B cell (primary cell): ENCODE results near the gene POC1B. TPM values are rescaled to one million over a fixed set of nuclear protein-coding genes. Genes with fewer than 3 reads are reported as not detected.

Source experiments
- ATAC-seq: fragments of 200-7000 bp; cut with Tn5 transposase; one replicate; pipeline ENCODE4 v1.10.0; 2021; ENCODE audit warnings: low read depth, mild to moderate bottlenecking, moderate number of reproducible peaks, moderate library complexity
- CTCF ChIA-PET: fragments of 350-600 bp; sonication (Branson Sonifier 250); formaldehyde crosslinking; loops from one replicate; lab custom pipeline; 2021; ENCODE audit warnings: antibody characterized with exemption, inconsistent platforms; lab: Charles Lee
- POLR2A ChIA-PET: fragments of 350-600 bp; sonication (Branson Sonifier 250); formaldehyde crosslinking; loops from one replicate; lab custom pipeline; 2021; ENCODE audit warnings: antibody characterized with exemption; lab: Charles Lee
- DNase-seq: peaks from one replicate; pipeline ENCODE4 v3.0.0; 2013
- H2AFZ ChIP-seq: 2 replicates; pipeline ENCODE4 v1.6.1; 2012; ENCODE audit warnings: mild to moderate bottlenecking, low read depth, low read length; ENCODE audit not compliant: insufficient read depth, poor library complexity, severe bottlenecking
- H3K27ac ChIP-seq, 2 donors: 1 replicate in 1 of 2; 2 replicates in 1 of 2; pipeline ENCODE4 v1.5.1; 2012 to 2013; ENCODE audit warnings: low read length in 2 of 2, mild to moderate bottlenecking in 2 of 2, moderate library complexity in 1 of 2
- H3K27me3 ChIP-seq, 4 experiments: fragments of 200-600 bp in 1 of 4; sonication (generic) in 1 of 4; replicated peaks in 1 of 4; 1 replicate in 2 of 4; 2 replicates in 2 of 4; pipeline versions ENCODE4 v1.6.1 to v1.7.0; 2013 to 2016; ENCODE audit warnings: low read length in 3 of 4, mild to moderate bottlenecking in 2 of 4, mixed read lengths in 1 of 4, moderate library complexity in 1 of 4; ENCODE audit not compliant: insufficient read depth in 4 of 4, control insufficient read depth in 3 of 4; ENCODE audit errors: control extremely low read depth in 1 of 4
- H3K36me3 ChIP-seq, 2 experiments: replicated peaks in 1 of 2; 1 replicate in 1 of 2; 2 replicates in 1 of 2; pipeline versions ENCODE4 v1.6.1 to v1.7.1; 2013; ENCODE audit warnings: low read length in 1 of 2; ENCODE audit not compliant: insufficient read depth in 2 of 2, control insufficient read depth in 1 of 2; ENCODE audit errors: control extremely low read depth in 1 of 2, extremely low read depth in 1 of 2
- H3K4me1 ChIP-seq, 2 donors: fragments of 200-600 bp in 1 of 2; sonication (generic) in 1 of 2; 1 replicate in 1 of 2; 2 replicates in 1 of 2; pipeline versions ENCODE4 v1.5.1 to v1.6.1; 2013 to 2017; ENCODE audit warnings: low read length in 2 of 2; ENCODE audit not compliant: control insufficient read depth in 2 of 2, insufficient read depth in 2 of 2
- H3K4me2 ChIP-seq: replicated peaks from 2 replicates; pipeline ENCODE3; 2012; ENCODE audit warnings: mild to moderate bottlenecking, low read depth, low read length; ENCODE audit not compliant: poor library complexity, severe bottlenecking
- H3K4me3 ChIP-seq, 5 experiments: fragments of 200-600 bp in 1 of 5; sonication (generic) in 1 of 5; 1 replicate in 3 of 5; 2 replicates in 2 of 5; pipeline versions ENCODE4 v1.5.1 to v1.7.0; 2011 to 2016; ENCODE audit warnings: low read length in 4 of 5, mild to moderate bottlenecking in 4 of 5, low read depth in 2 of 5, control low read depth in 1 of 5, moderate library complexity in 1 of 5; ENCODE audit not compliant: insufficient read depth in 1 of 5; ENCODE audit errors: control extremely low read depth in 1 of 5, extremely low read depth in 1 of 5
- H3K79me2 ChIP-seq: fragments of 200-600 bp; sonication (generic); one replicate; pipeline ENCODE4 v1.6.0; 2016; ENCODE audit warnings: low read length; ENCODE audit not compliant: control insufficient read depth, insufficient read depth
- H3K9ac ChIP-seq: fragments of 200-600 bp; sonication (generic); 2 replicates; pipeline ENCODE4 v1.6.1; 2017; ENCODE audit warnings: mild to moderate bottlenecking, low read length, moderate library complexity
- H3K9me3 ChIP-seq, 3 donors: one replicate each; pipeline versions ENCODE4 v1.6.1 to v1.7.1; 2013; ENCODE audit warnings: low read length in 2 of 3; ENCODE audit not compliant: control insufficient read depth in 2 of 3, insufficient read depth in 1 of 3; ENCODE audit errors: control extremely low read depth in 1 of 3
- H4K20me1 ChIP-seq: 2 replicates; pipeline ENCODE4 v1.6.0; 2012; ENCODE audit warnings: mild to moderate bottlenecking, low read length; ENCODE audit not compliant: insufficient read depth, control insufficient read depth, poor library complexity, severe bottlenecking
- H3K27ac Mint-ChIP-seq: one replicate; pipeline ENCODE4 v1.8.0; 2021; ENCODE audit warnings: mixed read lengths
- H3K27me3 Mint-ChIP-seq: one replicate; pipeline ENCODE4 v1.8.0; 2021; ENCODE audit warnings: mixed read lengths
- H3K4me1 Mint-ChIP-seq: one replicate; pipeline ENCODE4 v1.8.0; 2021; ENCODE audit warnings: mixed read lengths
- H3K4me3 Mint-ChIP-seq: one replicate; pipeline ENCODE4 v1.8.0; 2021; ENCODE audit warnings: mixed read lengths
- H3K9me3 Mint-ChIP-seq: one replicate; pipeline ENCODE4 v1.8.0; 2022; ENCODE audit warnings: mixed read lengths; ENCODE audit not compliant: insufficient read depth
- CTCF ChIP-seq: fragments of 200-600 bp; IDR thresholded peaks from one replicate; pipeline ENCODE4 v1.8.0; 2022; ENCODE audit warnings: antibody characterized with exemption, mild to moderate bottlenecking
- EZH2 ChIP-seq: IDR thresholded peaks from 2 replicates; pipeline ENCODE4 v1.6.1; 2012; ENCODE audit warnings: borderline replicate concordance, low read depth, mild to moderate bottlenecking, moderate library complexity, low read length; ENCODE audit not compliant: insufficient read depth, poor library complexity, severe bottlenecking
- WGBS: methylation state at CpG from one replicate; pipeline ENCODE4 v1.1.5; 2013; ENCODE audit warnings: missing lambda C conversion rate; ENCODE audit not compliant: insufficient coverage; 5-methylcytosine and 5-hydroxymethylcytosine counted together
- intact Hi-C: fragments of 100-400 bp; cut with micrococcal nuclease; formaldehyde crosslinking; loops from one replicate; pipeline ENCODE4 v1.10.0; 2022
- polyA plus RNA-seq: library from polyadenylated mRNA; depleted of rRNA; stranded (reverse); fragments of >200 nt; gene quantifications from 2 replicates; pipeline ENCODE4 v1.2.3, GENCODE V29; 2012
- total RNA-seq, 2 donors: library from RNA; stranded (reverse); fragments of 120-200 nt in 1 of 2; gene quantifications; 1 replicate in 1 of 2; 2 replicates in 1 of 2; pipeline versions ENCODE4 v1.2.3 to v1.2.4, GENCODE V29; 2013 to 2022

The POC1B gene
- total and polyA plus RNA-seq, 2 donors (not counting 1 experiment from before 2014, with no cell fraction given) = 12.0 to 39.5 TPM

- H3K4me3 Mint-ChIP-seq = no peak overlapping the region
- no peak overlapping the region for H3K27ac Mint-ChIP-seq
- Histone ChIP-seq H3K4me1 (peaks cover 0 to 11% of the 10 kb centered on the region in 2 donors), H4K20me1 (no peaks in the 10 kb centered on the region), H2AFZ (no peak overlapping the region), H3K4me2 (no peak overlapping the region), H3K4me3 (no peak overlapping the region), H3K36me3 (no peaks in the 10 kb centered on the region), H3K79me2 (no peaks in the 10 kb centered on the region), H3K9ac (no peak overlapping the region), H3K27ac (no peak overlapping the region), H3K27me3 (no peaks in the 10 kb centered on the region), H3K9me3 (no peaks in the 10 kb centered on the region)
- TF ChIP-seq EZH2 (no peak), CTCF (no peak)
- intact Hi-C loops = loop anchor here (10.0 kb wide), 1 partner anchor 790 kb away; no protein-coding TSS in a partner anchor
- ATAC-seq (no peak), DNase-seq (no peak)
- 36% methylated on average over 3 of the region's 6 CpGs for WGBS
- no peaks in the 10 kb centered on the region for H3K27me3 Mint-ChIP-seq
- H3K9me3 Mint-ChIP-seq = no peaks in the 10 kb centered on the region
- peaks cover 15% of the 10 kb centered on the region for H3K4me1 Mint-ChIP-seq
- ChIA-PET POLR2A (no interaction called here), CTCF (interaction anchor here (0.6 to 8.6 kb wide), 21 partner anchors 8 to 1415 kb away, joined by 3 to 164 read pairs (median 6); partner anchors contain the start of gene ATP2B1)
Measured at GRCh38 chr12:89544681-89545184, 18.9 kb upstream of the POC1B start.

GRCh38 chr12:89544022-89544421 lies 18.2 kb upstream of the POC1B start:
- peaks cover 15% of the 10 kb centered on the region for H3K4me1 Mint-ChIP-seq
- no peak overlapping the region for H3K27ac Mint-ChIP-seq
- ChIA-PET CTCF (interaction anchor here (0.6 to 8.6 kb wide), 44 partner anchors 9 to 1416 kb away, joined by 3 to 164 read pairs (median 4); partner anchors contain the start of gene ATP2B1), POLR2A (no interaction called here)
- Histone ChIP-seq H3K36me3 (no peaks in the 10 kb centered on the region), H3K9me3 (no peaks in the 10 kb centered on the region), H2AFZ (no peak overlapping the region), H3K4me2 (no peak overlapping the region), H3K79me2 (no peaks in the 10 kb centered on the region), H3K4me3 (no peak overlapping the region), H3K27ac (no peak overlapping the region), H3K4me1 (peaks cover 0 to 11% of the 10 kb centered on the region in 2 donors), H3K27me3 (no peaks in the 10 kb centered on the region), H4K20me1 (no peaks in the 10 kb centered on the region), H3K9ac (no peak overlapping the region)
- ATAC-seq (no peak), DNase-seq (no peak)
- no peak for TF ChIP-seq EZH2
- TF ChIP-seq CTCF = no peak
- no peak overlapping the region for H3K4me3 Mint-ChIP-seq
- WGBS = 100% methylated on average over 1 of the region's 1 CpG
- intact Hi-C loops = loop anchor here (10.0 kb wide), 1 partner anchor 791 kb away; no protein-coding TSS in a partner anchor
- no peaks in the 10 kb centered on the region for H3K9me3 Mint-ChIP-seq
- no peaks in the 10 kb centered on the region for H3K27me3 Mint-ChIP-seq
